Epithelial cell of esophagus (primary cell): ENCODE data around the gene MDM2.
"Not testable (repeated sequence)": the region's sequence is repeated elsewhere in the genome, so short reads cannot be mapped to it uniquely, and the experiment has no call there.

ENCODE experiments used
- DNase-seq: peaks from one replicate; pipeline ENCODE4 v3.0.0; 2010; ENCODE audit warnings: low read depth
- H3K4me3 ChIP-seq: 2 replicates; pipeline ENCODE4 v1.5.1; 2011; ENCODE audit warnings: mild to moderate bottlenecking, low read length, control low read depth
- TF ChIP-seq, protein P1 (sequence below): IDR thresholded peaks from 2 replicates; pipeline ENCODE4 v1.5.1; 2011; ENCODE audit warnings: low read depth, mild to moderate bottlenecking, low read length, control low read depth, inconsistent platforms; ENCODE audit not compliant: insufficient read depth; ENCODE audit errors: missing control alignments

MDM2 gene

DNA sequence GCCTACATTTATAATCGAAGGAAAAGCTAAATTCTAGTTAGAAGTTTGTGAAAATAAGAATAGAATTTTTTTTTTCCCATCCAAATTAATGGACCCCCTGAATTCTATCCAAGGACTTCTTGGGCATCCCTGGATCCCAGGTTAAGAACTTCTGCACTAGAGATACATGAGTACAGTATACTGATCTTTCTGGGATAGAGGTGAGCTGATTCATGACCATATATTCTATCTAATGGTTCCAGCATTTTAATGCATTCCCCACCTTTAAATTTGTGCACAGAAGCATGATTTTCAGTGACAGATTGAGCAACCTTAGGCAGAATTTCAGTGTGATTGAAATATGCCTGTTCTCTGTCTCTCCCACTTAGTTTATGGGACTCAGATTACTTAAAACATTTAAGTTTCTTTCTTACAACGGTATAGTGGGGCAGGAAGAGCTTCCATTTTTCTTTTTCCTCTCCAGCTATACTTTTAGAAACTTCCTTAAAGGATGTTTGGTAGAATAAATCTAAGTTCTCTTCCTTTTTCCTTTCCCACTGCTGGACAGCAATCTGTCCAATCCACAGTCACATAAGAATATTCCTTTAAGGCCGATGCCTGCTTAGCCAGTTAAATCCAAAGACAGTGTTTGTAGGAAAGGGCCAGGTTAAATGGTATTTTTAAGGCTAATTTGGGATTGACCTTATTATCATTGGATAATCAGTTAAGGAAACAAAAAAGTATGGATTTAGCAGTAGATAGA, 6.7 kb downstream of the MDM2 start:
- DNase-seq, result no peak
- no peak overlapping the region for H3K4me3 ChIP-seq
- TF ChIP-seq, protein P1, sequence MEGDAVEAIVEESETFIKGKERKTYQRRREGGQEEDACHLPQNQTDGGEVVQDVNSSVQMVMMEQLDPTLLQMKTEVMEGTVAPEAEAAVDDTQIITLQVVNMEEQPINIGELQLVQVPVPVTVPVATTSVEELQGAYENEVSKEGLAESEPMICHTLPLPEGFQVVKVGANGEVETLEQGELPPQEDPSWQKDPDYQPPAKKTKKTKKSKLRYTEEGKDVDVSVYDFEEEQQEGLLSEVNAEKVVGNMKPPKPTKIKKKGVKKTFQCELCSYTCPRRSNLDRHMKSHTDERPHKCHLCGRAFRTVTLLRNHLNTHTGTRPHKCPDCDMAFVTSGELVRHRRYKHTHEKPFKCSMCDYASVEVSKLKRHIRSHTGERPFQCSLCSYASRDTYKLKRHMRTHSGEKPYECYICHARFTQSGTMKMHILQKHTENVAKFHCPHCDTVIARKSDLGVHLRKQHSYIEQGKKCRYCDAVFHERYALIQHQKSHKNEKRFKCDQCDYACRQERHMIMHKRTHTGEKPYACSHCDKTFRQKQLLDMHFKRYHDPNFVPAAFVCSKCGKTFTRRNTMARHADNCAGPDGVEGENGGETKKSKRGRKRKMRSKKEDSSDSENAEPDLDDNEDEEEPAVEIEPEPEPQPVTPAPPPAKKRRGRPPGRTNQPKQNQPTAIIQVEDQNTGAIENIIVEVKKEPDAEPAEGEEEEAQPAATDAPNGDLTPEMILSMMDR, result no peak

DNA sequence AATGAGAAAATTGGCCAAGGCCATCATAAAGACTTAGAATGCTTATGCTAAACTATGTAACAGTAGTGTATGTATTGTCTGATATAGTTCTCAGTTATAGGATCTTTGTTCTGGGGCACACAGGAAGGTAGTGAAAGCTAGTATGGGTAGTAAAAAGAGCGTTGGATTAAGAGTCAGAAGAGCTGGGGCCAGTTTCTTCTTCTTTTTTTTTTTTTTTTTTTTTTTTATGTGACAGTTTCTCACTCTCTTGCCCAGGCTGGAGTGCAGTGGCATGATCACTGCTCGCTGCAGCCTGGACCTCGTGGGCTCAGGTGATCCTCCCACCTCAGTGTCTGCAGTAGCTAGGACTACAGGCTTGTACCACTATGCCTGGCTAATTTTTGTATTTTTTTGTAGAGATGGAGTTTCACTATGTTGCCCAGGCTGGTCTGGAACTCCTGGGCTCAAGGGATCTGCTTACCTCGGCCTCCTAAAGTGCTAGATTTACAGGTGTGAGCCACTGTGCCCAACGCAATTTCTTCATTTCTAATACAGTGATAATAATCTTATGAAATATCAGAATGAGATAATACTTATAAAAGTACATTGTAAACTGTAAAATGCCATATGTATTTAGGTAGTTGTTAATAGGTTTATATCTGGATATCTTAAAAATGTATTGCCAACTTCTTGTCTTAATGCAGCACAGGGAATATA, 7.4 kb downstream of the MDM2 start:
- TF ChIP-seq, protein P1, result no peak
- H3K4me3 ChIP-seq, result no peak overlapping the region
- no peak for DNase-seq

DNA sequence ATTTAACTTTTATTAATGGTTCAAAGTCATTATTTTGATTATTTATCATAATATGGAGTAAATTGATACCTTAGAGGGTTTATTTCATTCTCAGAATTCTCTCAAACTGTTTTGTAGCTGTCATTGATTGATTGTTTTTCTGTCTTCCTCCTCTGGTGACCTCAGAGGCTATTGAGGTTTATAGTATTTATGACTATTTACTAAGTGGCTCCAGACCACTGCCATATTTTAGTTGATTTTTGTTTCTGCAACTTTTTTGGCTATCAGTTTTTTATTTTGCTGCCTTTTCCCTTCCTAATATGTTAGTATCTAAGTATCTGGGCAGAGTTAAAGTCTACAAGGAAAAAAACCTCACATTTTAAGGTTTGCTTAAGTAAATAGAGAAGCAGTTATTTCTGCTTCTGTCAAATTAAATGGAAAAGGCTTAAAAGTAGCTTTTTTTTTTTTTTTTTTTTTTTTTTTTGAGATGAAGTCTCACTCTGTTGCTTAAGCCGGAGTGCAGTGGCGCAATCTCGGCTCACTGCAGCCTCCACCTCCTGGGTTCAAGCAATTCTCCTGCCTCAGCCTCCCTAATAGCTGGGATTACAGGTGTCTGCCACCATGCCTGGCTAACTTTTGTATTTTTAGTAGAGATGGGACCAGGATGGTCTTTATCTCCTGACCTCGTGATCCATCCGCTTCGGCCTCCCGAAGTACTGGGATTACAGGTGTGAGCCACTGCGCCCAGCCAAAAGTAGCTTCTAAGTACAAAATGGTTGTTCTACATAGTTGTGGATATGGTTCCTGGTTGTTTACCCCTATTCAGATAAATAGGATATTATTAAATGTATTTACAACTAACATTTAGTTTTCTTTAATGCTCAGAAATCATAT, 8.2 kb downstream of the MDM2 start:
- no peak for DNase-seq
- H3K4me3 ChIP-seq, result no peak overlapping the region
- TF ChIP-seq, protein P1, result no peak

DNA sequence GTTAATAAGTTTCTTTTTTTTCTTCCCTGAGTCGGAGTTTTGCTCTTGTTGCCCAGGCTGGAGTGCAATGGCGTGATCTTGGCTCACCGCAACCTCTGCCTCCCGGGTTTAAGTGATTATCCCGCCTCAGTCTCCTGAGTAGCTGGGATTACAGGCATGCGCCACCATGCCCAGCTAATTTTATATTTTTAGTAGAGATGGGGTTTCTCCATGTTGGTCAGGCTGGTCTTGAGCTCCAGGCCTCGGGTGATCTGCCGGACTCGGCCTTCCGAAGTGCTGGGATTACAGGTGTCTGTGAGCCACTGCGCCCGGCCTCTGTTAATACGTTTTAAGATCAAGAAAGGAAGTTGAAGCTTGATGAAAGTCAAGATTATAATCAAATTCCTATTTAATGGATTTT, 11.5 kb downstream of the MDM2 start:
- not testable (repeated sequence) for H3K4me3 ChIP-seq, DNase-seq

DNA sequence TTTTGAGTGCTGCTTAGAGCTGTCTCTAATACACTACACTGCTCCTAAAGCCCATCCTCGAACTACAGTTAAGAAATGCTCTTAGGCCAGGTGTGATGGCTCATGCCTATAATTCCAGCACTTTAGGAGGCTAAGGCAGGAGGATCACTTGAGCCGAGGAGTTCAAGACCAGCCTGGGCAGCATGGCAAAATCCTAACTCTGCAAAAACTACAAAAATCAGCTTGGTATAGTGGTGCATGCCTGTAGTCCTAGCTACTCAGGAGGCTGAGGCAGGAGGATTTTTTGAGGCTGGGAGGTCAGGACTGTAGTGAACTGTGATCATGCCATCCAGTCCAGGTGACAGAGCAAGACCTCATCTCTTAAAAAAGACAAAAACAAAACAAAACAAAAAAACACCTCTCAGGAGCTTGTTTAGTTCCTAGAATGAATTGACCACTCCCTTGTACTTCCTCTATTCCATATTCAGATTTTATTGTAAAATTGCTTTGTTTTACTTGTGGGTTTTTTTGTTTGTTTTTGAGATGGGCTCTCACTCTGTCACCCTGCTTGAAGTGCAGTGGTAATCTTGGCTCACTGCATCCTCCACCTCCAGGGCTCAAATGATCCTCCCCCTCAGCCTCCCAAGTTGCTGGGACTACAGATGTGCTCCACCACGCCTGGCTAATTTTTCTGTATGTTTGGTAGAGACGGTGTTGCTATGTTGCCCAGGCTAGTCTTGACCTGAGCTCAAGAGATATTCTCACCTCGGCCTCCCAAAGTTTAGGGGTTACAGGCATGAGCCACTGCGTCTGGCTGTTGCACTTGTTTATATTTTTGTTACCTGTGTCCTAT, 13.6 kb downstream of the MDM2 start:
- H3K4me3 ChIP-seq, result no peak overlapping the region
- TF ChIP-seq, protein P1, result no peak
- DNase-seq, result no peak

DNA sequence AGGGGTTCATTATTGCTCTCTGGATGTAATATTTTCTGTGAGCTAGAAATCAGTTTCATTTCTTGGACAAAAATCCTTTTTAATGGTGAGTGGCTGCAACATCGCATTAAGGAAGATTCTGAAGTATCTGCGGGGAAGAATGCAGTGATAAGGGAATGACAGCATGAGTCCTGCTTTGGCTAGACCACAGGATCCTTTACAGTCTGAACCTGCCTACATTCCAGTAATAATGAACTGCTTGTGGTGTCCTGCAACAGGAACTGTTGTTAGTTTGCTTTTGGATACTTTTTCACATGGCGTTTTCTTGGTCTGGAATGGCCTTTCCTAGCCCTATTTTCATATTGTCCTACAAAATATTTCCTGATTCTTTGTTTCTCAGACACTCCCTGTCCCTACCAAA, 15.7 kb downstream of the MDM2 start:
- no peak for DNase-seq
- no peak overlapping the region for H3K4me3 ChIP-seq
- TF ChIP-seq, protein P1, result no peak

DNA sequence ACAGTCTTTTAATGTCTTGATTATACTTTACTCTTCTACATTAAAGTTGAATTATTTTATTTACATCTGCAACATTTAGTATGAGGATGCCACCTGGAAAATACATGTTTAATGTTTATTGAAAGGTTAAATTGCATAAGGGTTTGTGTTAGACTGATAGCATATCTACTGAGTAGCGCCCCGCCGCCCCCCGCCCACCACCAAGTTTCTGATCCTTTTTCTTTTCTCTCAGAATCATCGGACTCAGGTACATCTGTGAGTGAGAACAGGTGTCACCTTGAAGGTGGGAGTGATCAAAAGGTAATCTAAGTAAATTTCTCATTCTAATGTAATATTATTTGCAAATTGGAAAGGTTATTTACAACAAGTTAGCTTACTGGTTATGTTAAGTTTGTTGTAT, 16.2 kb downstream of the MDM2 start:
- TF ChIP-seq, protein P1, result no peak
- H3K4me3 ChIP-seq, result no peak overlapping the region
- no peak for DNase-seq
